Measurements from ENCODE around the gene EML1.

EML1 gene

GRCh38 chr14:99904506-99904905 lies 111.3 kb downstream of the EML1 start:
- no peak for DNase-seq (ENCODE audit: low spot score)

GRCh38 chr14:99905121-99905520 lies 111.9 kb downstream of the EML1 start:
- no peak for DNase-seq (ENCODE audit: low spot score)

- DNase-seq (ENCODE audit: low spot score) = no peak
These were observed 114.8 kb downstream of the EML1 start for GRCh38 chr14:99907761-99908652.

GRCh38 chr14:99908653-99909250 lies 115.5 kb downstream of the EML1 start:
- DNase-seq (ENCODE audit: low spot score) = no peak

DNA sequence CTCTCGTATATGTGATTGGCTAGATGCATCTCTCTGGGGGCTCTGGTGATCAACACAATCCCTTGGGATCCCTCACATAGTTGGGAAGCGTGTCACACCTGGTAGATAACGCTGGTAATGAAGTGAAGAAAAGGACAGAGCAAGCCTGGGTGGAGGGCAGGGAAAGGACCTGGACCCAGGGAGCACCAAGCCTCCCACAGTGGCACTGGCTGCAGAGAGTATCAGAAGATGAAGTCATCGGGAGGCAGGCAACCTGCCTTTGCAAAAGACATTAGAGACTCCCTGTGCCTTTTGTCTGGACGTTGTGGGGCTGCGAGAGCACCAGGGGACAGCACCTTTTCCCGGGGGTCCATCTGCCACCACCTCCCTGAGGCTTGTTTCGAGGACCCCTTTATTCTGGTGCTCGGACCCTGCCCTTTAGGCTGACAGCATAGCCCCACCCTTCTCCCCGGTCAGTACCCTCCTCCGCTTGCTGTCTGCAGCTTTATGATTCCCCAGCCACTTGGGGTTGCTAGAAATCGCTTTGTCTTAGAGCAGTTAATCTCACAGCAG lies 116.4 kb downstream of the EML1 start:
- DNase-seq (ENCODE audit: low spot score) = no peak

- DNase-seq (ENCODE audit: low spot score) = no peak
These were observed 117.4 kb downstream of the EML1 start for GRCh38 chr14:99910337-99911309.

DNA sequence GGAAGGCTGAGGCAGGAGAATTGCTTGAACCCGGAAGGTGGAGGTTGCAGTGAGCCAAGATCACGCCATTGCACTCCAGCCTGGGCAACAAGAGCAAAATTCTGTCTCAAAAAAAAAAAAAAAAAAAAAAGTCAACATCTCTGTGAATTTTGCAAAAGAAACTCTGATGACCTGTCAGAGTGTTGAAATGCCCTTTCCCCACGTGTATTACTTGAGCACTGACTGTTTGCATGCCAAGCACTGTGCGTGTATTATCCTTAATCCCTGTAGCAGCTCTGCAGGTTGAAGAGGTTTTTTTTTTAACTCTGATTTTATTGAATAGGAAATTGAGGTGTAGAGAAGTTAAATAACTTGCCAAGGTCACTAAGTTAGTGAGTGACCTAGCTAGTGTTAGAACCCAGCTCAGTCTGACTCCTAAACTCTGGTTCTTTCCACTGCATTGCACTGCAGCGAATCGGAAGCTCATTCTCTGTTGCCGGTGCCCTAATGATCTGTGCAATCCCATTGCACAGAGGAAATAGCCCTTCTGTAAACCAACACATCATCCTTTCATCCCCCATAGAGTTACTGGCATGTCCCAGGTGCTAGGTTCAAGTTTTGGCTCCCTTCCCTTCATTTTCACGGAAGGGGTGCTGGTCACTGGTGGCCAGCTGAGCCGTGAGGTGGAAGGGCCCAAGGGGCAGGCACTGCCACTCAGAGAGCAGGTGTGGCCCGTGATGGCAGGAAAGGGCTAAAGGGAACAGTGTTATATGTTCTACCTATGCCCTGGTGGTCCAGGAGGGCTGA lies 122.3 kb downstream of the EML1 start:
- DNase-seq (ENCODE audit: low spot score) = no peak

DNA sequence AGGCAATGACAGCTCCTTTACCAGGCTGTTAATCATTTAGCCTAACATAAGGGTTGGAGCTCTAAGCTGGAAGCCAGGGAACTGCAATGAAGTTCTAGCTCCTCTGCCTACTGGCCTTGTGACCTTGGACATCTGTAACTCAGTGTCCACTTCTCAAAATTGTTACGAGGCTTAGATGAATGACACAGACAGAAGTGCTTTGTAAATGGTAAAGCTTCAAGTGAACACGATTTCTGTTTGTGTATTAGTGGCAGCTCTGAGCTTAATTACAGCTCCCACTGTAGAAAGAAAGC lies 122.8 kb downstream of the EML1 start:
- no peak for DNase-seq (ENCODE audit: low spot score)

GRCh38 chr14:99918781-99919180 lies 125.6 kb downstream of the EML1 start:
- no peak for DNase-seq (ENCODE audit: low spot score)

DNA sequence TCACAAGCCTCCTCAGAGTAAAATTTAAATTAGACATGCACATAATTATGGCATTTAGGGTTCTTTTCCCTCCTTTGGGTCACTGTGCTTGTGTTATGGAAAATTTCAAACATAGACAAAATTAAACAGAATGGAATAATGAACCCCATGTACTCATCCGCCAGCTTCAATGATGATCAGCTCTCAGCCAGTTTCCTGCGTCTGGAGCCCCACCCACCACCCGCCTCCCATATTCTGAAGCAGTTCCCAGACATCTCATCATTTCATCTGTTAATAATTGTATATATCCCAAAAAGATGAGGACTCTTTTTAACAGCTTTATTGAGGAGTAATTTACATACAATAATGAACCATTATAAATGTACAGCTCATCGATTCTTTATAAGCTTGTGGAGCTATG lies 128.2 kb downstream of the EML1 start:
- DNase-seq (ENCODE audit: low spot score) = no peak

DNA sequence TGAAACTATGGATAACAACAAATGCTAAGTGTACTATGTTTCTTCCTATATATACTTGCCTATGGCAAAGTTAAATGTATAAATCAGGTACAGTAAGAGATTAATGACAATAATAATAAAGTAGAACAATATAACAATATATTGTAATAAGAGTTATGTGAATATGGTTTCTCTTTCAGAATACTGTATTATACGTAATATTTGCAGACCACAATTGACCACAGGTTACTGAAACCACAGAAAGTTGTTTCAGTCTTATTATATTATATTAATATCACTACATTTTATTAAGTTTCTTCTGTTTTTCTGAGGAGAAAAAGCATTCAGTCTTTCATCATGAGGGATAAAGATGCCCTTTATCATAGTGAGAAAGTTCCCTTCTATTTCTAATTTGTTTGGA lies 131.2 kb downstream of the EML1 start:
- DNase-seq (ENCODE audit: low spot score) = no peak

DNA sequence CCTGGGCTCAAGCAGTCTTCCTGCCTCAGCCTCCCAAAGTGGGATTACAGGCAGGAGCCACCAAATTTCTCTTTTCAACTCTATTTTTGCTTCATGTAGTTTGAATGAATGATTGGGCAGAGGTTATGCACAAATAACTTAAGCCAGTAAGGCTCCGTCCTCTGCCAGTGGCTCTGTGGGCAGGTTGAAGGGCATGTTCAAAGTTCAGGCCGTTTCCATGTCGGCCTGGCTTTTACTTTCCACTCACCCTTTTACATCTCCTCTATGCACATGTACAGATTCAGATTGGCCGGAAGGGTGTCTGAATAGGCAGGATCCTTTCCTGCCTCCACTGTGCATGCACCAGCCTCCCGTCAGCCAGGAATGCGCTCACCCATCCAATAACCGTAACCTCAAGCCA lies 132.3 kb downstream of the EML1 start:
- DNase-seq (ENCODE audit: low spot score) = no peak

DNA sequence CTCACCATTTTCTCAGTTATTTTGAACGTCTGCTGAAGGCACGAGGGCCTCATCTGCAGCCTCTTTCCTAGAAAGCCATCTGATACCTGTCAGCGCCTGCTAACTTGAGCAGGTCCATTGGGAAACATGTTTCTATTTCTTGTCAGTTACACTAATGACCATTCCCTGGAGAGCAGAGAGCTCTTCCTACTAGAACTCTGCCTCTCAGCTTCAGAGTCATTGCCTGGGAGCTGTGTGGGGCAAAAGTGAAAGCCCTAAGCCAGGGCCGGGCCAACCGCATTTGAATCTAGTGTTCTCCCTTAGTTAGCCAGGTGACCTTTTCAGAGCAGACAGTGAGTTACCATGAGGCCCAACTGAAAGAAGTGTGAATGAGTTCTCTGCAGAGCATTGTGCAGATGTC lies 135.8 kb downstream of the EML1 start:
- DNase-seq (ENCODE audit: low spot score) = no peak

DNA sequence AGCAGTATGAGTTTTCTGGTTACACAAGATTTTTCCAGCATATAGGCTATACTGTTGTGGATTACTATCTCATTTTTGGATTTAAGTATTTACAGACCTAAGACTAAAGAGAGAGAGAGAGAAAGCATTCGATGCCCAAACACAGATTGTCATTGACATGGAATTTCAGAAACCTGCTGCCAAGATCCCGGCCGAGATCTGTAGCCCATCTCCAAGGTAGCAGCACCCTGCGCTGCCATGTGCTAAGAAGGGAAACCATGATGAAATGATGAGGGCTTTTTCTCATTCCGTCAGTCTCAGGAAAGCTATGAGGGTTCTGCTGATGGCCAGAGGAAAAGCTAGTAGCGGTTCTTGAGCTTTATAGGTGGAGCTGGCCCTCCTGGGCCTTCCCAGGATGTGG lies 136.4 kb downstream of the EML1 start:
- DNase-seq (ENCODE audit: low spot score) = no peak

DNA sequence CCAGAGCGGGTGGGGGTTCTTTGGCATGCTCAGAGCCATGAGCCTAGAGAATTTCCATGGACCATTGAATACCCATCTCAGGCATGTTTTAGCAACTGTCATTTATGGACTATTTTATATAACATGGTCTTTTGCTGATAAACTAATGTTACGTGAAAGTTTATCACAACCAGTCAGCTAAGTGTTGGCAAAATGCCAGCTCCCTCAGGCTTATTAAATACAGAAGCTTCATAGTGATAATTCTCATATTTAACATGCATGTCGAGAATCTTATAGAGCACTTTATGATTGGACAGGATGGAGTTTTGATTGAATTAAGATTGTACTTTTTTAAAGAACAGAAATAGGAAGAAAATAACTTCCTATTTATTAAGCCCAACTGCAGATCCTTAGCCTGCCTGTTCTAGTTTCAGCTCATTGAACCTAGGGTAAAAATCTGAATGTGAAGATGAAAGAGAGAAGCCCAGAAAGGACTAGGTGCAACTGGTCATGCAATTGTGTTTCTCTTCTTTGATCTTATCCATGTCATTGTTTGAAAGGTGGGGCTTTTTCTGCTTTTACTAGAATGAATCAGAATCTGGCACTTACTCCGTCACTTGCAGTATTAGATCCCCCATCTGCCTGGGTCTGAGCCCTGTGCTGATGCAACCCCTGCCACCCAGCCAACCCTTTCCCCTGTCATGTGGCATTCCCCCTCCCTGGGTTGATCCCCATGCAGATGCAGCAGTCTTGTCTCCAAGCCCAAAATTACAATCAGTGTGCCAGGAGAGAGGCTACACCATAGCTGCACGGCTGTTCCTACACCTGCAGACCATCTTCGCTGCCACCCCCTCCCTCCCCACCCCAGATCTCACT lies 137.4 kb downstream of the EML1 start:
- no peak for DNase-seq (ENCODE audit: low spot score)

DNA sequence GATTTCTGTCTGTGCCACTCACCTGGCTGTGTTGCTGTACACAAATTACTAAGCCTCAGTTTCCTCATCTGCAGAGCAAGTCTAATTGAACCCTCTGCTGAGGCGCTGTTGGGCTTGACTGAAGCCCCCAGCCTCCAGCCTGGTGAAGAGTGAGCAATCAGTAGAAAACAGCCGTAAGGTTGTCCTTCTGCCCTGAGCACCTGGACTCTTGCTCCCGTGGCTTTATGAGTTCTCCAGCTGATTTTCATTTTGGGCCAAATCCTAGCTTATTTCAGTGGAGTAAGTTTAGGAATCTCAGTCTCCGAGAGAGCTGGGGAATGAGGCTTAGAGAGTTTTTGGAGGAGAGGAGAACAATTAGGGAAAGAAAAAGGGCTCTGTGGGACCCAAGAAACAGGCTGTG lies 138.1 kb downstream of the EML1 start:
- no peak for DNase-seq (ENCODE audit: low spot score)

DNA sequence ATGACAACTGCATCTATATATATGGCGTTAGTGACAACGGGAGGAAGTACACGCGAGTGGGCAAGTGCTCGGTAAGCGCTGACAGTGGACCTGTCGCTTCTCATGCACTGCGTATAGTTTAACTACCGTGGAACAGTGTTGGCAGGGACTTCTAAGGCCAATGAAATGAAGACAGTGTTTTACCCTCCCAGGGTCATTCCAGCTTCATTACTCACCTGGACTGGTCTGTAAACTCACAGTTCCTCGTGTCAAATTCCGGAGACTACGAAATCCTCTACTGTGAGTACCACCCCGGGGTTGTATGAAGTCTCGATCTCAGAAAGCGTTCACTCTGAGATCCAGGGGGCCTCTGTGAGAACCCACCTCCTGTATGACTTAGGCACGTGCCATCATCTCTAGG lies 142.8 kb downstream of the EML1 start:
- no peak for DNase-seq (ENCODE audit: low spot score)

GRCh38 chr14:99936738-99937474 lies 143.7 kb downstream of the EML1 start:
- no peak for DNase-seq (ENCODE audit: low spot score)

DNA sequence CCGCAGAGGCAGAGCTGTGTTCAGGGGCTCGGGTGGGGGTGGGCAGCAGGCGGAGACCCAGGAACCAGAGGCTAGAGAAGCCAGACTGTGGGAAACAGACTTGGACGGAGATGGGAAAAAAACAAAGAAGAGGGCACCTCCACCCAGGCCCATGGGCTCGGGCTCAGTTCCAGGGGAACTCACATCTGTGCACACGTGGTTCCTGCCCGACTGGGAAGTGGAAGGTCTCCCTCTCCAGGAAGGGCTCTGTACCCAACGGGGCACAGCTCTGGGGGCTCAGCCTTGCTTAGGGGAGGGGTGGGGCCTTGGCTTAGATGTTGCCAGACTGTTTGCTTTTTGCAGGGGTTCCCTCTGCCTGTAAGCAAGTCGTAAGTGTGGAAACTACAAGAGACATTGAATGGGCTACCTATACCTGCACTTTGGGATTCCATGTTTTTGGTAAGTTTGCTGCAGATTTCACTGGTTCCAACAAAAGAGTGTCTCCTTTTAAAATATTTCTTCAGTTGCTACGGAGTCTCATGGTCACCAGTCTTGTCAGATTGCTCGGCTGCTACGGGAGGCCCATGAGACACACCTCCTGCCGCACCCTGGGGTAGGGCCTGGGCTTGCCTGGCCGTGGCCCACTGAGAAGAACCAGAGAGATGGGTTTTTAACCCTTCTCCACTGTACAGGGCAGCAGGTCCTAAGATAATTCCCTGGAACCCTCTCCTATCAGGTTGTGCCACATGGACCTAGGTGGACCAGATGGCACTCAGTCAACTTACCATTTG lies 144.4 kb downstream of the EML1 start:
- DNase-seq (ENCODE audit: low spot score) = no peak
